ENCODE data around the gene GAPDH.
A peak's percentile ranks its signal among the peaks of the same experiment; 100 is the strongest.
"Not testable (repeated sequence)": the region's sequence is repeated elsewhere in the genome, so short reads cannot be mapped to it uniquely, and the experiment has no call there.

Gene GAPDH

GRCh38 chr12:6559500-6559899 is 25.2 kb downstream of the GAPDH start:
- no peak for FAIRE-seq
- no peak for DNase-seq (ENCODE audit: low spot score)

- FAIRE-seq (no peak), DNase-seq (ENCODE audit: low spot score) (no peak)
Measured at GRCh38 chr12:6560501-6561205, 26.3 kb downstream of the GAPDH start.

GRCh38 chr12:6562881-6563280 is 28.6 kb downstream of the GAPDH start:
- no peak for FAIRE-seq
- DNase-seq (ENCODE audit: low spot score): no peak

- FAIRE-seq (no peak), DNase-seq (ENCODE audit: low spot score) (peak; percentile 75)
Measured at GRCh38 chr12:6563448-6564050, 29.2 kb downstream of the GAPDH start.

GRCh38 chr12:6567112-6567670 is 32.9 kb downstream of the GAPDH start:
- DNase-seq (ENCODE audit: low spot score) (no peak), FAIRE-seq (no peak)

- DNase-seq (ENCODE audit: low spot score): no peak
- FAIRE-seq: no peak
Measured at GRCh38 chr12:6569312-6569711, 35.0 kb downstream of the GAPDH start.

- no peak for FAIRE-seq
- no peak for DNase-seq (ENCODE audit: low spot score)
Measured at GRCh38 chr12:6569786-6570185, 35.5 kb downstream of the GAPDH start.

- DNase-seq (ENCODE audit: low spot score) (peak; percentile 68), FAIRE-seq (no peak)
Measured at GRCh38 chr12:6570264-6570887, 36.1 kb downstream of the GAPDH start.

- no peak for FAIRE-seq
- DNase-seq (ENCODE audit: low spot score): no peak
Measured at GRCh38 chr12:6573001-6573400, 38.7 kb downstream of the GAPDH start.

GRCh38 chr12:6574576-6575295 is 40.4 kb downstream of the GAPDH start:
- FAIRE-seq: no peak

GRCh38 chr12:6575648-6576047 is 41.3 kb downstream of the GAPDH start:
- FAIRE-seq: no peak

More at GRCh38 chr12:6574576-6575295, 40.4 kb downstream of the GAPDH start:
- no peak for DNase-seq (ENCODE audit: low spot score)

GRCh38 chr12:6582196-6582595 is 47.9 kb downstream of the GAPDH start:
- FAIRE-seq (no peak), DNase-seq (ENCODE audit: low spot score) (no peak)

More at GRCh38 chr12:6575648-6576047, 41.3 kb downstream of the GAPDH start:
- no peak for DNase-seq (ENCODE audit: low spot score)

- DNase-seq (ENCODE audit: low spot score) (no peak), FAIRE-seq (no peak)
Measured at GRCh38 chr12:6582959-6583358, 48.6 kb downstream of the GAPDH start.

- DNase-seq (ENCODE audit: low spot score) (no peak), FAIRE-seq (no peak)
Measured at GRCh38 chr12:6584293-6584692, 50.0 kb downstream of the GAPDH start.

GRCh38 chr12:6586569-6586968 is 52.3 kb downstream of the GAPDH start:
- not testable (repeated sequence) for DNase-seq (ENCODE audit: low spot score); FAIRE-seq

Measured in urothelium cell line (cell line).